ENCODE measurements around the gene SEMA4F. TPM values are rescaled to one million over a fixed set of nuclear protein-coding genes. Genes with fewer than 3 reads are reported as not detected.
"Not testable (repeated sequence)": the region's sequence is repeated elsewhere in the genome, so short reads cannot be mapped to it uniquely, and the experiment has no call there.

Gene SEMA4F, protein sequence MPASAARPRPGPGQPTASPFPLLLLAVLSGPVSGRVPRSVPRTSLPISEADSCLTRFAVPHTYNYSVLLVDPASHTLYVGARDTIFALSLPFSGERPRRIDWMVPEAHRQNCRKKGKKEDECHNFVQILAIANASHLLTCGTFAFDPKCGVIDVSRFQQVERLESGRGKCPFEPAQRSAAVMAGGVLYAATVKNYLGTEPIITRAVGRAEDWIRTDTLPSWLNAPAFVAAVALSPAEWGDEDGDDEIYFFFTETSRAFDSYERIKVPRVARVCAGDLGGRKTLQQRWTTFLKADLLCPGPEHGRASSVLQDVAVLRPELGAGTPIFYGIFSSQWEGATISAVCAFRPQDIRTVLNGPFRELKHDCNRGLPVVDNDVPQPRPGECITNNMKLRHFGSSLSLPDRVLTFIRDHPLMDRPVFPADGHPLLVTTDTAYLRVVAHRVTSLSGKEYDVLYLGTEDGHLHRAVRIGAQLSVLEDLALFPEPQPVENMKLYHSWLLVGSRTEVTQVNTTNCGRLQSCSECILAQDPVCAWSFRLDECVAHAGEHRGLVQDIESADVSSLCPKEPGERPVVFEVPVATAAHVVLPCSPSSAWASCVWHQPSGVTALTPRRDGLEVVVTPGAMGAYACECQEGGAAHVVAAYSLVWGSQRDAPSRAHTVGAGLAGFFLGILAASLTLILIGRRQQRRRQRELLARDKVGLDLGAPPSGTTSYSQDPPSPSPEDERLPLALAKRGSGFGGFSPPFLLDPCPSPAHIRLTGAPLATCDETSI
- 4.4 and 5.9 TPM in 2 replicates for total RNA-seq

DNA sequence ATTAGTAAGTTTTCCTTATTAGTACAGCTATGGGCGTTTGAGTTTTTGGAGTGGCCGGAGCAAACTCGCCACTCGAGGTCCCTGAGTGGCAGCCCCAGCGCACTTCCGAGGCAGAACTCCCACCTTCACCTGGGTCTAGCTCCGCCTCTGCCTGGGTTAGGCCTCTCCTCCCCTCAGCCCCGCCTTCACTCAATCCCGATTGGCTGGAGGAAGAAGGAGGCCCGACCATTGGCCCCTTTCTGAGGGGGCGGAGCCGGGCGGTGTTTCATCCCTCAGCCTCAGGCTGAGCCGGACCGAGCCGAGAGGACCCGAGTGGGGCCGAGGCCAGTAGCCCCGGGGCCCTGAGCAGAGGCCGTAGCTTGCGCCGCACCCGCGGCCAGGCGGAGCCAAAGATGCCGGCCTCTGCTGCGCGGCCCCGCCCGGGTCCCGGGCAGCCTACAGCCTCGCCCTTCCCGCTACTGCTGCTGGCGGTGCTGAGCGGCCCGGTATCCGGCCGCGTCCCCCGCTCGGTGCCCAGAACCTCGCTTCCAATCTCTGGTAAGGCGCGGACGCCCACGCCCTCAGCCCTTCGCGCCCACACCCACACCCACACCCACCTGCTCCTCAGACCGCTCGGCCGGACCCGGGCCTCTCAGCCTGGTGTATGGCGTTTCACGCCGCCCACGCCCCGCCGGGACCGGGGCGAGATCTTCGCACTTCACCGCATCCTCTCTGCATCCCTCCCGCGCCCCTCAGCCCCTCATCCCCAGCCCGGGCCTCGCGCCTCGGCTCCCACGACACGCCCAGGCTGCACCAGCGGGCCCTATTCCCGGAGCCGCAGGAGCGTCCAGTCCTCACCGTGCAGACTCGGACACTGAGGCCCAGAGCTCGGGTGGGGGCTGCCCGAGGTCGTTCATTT, at the start of gene SEMA4F:
TSS of gene SEMA4F (plus strand) at position 263 of the 898 bp plus-strand sequence. CDS start at position 393, 130 bp downstream.
- intact Hi-C loops (cut with micrococcal nuclease), result loop anchor here (1.0 to 10.0 kb wide), 4 partner anchors 149 to 303 kb away; partner anchors contain the start of genes C2orf81, HK2, PCGF1 and POLE4

DNA sequence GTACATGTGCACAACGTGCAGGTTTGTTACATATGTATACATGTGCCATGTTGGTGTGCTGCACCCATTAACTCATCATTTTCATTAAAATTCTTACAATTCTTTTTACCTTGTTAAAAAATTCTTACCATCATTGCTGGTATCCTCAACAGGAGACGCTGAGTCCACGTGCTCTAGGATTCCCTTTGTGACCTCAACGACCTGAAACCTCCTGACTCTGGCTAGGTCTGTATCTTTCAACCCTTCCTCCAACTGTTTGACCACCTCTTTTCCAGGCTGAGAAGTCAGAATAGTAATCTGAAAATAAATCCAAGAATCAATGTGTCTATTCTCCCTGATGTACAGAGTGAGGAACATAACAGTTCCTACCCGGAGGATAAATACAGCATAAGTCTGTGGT, 47.1 kb upstream of the SEMA4F start:
- intact Hi-C loops (cut with micrococcal nuclease), result no loop called here

DNA sequence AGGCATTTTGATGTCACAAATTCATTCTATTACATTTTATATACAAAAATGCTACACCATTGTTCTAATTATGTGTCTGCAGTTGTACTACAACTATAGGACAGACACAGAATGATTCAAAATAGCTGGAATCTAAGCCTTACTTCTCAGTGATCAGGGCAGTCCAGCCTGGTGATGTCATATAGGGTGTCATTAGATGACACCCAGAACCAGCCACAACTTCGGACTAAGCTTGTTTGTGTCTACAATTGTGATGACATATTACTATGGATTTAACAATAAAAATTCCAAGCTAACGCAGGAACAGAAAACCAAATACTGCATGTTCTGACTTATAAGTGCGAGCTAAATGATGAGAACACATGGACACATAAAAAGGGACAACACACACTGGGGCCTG, 36.9 kb upstream of the SEMA4F start:
- intact Hi-C loops (cut with micrococcal nuclease), result no loop called here

DNA sequence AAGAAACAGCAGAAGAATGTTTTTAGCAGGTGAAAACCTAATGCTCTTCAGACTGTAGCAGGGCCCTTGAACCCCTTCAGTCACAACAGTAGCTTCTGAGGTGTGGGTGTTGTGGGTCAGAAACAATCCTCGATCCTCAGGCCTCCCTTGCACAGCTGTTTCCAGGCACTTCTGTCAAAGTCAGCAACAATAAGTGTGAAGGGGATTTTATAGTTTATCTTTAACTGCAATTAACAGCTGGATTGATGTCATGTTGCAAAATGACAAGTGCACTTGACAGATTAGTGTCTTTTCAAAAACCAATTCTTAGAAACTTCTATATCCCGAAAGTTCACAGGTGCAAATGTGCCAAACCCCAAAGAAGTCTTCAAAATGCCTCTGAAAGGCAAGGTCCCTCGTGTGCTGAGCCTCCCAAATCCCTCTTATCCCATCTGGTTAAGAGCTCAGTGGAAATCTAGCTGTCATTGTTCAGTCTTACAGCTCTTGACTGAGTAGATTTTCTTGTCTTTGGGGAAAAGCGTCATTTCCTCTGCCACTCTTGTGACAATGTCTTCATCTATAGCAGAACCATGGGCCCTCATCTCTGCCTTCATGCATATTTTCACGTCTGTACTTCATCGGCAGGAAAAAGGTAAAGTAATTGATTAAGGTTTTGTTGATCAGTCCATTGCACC, 35.5 kb upstream of the SEMA4F start:
- intact Hi-C loops (cut with micrococcal nuclease), result no loop called here

DNA sequence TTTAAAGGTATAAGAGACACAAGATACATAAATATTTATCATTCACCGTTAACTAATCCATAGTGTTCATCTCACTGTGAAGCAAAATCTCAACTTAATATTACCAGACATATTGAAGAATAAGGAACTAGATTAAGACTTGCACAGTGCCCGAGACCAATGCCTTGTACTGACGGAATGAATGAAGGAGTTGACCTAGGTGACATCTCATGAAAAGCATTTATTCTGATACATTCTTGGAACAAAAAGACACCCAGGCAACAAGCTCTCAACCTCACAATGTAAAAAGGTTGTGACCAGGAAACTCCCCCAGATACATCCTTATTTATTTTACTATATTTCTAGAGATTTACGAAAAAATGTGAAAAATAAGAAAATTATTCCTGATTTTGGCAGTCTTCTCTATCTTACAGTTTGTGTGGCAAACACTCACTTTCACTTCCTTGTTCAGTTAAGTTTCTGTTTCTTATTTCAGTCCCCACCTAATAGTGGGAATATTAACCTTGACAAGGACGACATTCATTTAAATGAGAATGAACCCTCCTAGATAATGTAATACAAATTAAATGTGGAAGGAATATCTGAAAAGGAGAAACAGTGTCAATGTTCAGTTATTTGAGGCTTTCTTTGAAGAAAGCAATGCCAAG, 34.3 kb upstream of the SEMA4F start:
- intact Hi-C loops (cut with micrococcal nuclease), result no loop called here

DNA sequence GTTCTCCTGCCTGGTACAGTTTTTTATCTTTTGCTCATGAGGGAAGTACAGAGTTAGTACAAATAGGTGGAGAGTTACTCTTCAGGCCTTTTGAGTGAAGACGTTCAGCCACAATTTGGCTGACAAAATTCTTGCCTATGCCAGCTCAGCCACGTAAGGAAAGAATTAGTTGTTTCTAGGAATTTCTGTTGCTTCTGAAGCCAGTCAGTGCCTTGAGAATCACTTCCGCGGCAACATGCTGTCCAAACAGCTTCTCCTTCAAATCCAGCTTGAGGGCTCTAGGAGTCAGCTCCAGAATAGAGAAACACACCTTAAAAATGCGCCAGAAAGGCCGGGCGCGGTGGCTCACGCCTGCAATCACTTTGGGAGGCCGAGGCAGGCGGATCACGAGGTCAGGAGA, 33.4 kb upstream of the SEMA4F start:
- intact Hi-C loops (cut with micrococcal nuclease), result no loop called here

DNA sequence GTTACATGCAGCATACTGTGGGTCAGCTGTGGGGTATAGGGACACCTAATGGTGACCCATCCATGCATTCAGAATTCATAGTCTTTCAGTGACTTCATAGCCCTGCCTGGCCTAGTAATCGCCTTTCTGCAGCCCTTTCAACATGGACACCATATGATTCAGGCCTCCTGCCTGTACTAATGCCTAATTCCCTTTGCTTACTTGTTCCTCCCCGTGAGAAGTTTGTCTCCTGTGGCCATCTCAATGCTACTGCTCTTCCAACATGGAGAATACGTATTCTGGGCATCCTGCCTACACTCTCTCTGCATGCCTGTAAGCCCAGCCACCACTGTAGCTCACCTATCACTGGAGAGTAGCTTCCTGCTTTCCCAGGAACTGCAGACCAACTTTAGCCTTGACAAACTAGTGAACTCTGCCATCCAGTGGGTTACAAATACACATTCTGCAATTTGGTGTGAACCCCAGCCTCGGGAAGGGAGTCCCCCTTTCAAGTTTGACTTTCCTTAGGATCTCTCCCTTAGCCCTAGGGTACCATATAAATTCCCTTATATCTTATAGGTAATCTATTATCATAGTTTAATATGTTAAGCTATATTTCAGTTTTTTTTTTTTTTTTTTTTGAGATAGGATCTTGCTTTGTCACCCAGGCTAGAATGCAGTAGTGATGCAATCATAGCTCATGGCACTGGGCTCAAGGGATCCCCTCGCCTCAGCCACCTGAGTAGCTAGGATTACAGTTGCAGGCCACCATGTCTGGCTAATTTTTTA, 28.2 kb upstream of the SEMA4F start:
- intact Hi-C loops (cut with micrococcal nuclease), result no loop called here

DNA sequence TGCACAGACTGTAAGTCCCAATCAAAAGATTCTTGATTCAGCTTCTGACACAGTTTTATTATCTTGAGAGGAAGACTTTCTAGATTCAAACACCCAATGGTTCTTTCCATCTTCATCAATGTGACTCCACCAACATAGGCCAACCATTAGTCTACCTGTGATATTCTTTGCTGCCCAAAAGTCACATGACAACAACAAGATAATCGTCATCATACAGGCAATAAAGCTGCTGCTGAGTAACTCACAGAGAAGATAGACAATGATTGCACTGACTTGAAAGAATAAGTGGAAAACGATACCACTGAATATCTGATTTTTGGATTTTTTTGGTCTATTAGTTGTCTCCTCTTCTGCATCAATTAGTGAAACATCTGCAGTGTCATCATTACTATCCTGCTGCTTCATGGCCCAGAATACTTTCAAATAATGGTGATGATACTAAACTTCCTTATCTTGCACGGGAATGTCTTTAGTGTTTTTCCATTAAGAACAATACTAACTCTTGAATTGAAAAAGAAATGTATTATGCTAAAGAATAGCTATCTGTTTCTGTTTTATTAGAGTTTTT, 25.4 kb upstream of the SEMA4F start:
- intact Hi-C loops (cut with micrococcal nuclease), result no loop called here

DNA sequence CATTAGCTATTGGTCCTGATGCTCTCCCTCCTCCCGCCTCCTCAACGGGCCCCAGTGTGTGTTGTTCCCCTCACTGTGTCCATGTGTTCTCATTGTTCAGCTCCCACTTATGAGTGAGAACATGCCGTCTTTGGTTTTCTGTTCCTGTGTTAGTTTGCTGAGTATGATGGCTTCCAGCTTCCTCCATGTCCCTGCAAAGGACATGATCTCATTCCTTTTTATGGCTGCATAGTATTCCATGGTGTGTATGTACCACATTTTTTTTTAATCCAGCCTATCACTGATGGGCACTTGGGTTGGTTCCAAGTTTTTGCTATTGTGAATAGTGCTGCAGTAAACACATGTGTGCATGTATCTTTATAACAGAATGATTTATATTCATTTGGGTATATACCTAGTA, 23.6 kb upstream of the SEMA4F start:
- intact Hi-C loops (cut with micrococcal nuclease), result not testable (repeated sequence)

DNA sequence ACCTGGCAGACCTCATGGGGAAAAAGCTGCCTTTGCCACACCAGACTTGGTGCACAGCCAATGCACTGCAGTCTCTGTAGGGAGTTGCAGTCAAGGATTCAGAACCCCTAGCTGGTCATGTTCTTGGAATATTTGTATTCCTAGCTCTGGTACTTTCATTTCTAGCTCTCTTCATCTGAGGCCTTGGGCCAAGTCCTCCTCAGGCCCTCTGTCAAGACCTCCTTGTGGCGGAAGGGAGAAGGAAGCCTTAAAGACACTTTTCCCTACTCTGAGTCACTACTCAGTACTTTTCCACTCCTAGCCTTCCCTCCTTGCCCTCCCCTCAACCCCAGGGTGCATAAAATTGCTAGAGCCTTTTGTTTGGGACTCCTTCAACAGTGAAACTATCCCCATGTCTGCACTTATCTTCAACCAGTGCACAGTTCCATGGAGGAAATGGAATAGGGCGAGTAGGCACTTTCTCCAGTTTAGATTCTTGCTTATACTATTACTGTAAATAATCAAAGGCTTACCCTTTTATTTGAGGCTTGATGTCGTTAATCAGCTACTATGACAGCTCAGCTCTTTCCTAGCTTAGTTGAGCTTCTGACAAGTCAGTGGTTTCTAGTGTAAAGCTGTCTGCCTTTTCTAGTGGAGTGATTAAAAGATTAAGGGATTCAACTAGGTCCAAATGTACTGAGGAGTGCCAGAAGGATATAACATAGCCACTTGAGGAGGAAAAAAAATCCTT, 21.7 kb upstream of the SEMA4F start:
- intact Hi-C loops (cut with micrococcal nuclease), result no loop called here

DNA sequence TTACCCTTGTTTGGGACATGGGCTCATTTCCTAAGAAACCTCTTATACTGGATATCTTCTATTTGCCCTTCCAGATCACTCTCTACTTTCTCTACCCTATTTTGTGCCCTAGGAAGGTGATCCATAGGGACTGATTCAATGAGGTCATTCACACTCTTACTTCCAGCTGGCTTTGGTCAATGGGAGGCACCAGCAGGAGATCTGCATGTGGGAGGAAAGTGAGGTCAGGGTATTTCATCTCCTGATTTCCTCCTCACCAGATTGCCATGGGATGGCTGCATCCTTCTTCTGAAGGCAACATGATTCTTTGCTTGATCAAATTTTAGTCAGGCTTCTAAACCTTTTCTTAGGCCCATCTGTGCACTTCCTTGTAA, 21.1 kb upstream of the SEMA4F start:
- intact Hi-C loops (cut with micrococcal nuclease), result no loop called here

DNA sequence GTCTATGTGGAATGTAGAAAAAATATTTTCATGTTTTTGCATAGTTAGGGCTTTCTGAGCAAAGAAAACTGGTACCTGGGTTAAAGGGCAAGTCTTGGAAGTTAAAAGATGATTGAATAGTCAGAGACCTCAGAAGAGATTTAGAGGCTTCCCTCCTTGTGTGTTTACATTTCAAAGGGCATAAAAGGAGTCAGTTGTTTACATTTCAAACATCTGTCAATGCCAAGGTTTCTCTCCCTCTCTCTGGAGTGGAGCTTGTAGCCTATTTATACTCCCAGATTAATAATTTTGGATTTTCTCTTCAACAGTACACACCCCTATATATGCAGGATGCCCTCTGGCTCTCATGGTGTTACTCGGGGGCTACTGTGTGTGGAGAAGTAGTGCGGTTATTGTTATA, 14.5 kb upstream of the SEMA4F start:
- intact Hi-C loops (cut with micrococcal nuclease), result no loop called here

DNA sequence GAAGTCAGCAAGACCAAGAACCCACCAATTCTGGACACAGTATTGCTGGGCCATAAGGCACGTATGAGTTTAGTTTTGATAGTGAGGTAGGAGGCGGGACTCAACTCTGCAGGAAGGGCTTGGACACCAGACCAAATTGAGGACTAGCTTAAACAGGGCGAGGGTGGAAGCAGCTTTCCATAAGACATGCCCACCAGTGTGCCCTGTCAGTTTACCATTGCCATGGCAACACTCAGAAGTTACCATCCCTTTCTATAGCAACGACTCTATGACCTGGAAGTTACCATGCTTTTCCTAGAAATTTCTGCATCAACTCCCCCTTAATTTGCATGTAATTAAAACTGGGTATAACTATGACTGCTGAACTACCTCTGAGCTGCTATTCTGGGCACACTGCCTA, 8.7 kb upstream of the SEMA4F start:
- intact Hi-C loops (cut with micrococcal nuclease), result no loop called here

DNA sequence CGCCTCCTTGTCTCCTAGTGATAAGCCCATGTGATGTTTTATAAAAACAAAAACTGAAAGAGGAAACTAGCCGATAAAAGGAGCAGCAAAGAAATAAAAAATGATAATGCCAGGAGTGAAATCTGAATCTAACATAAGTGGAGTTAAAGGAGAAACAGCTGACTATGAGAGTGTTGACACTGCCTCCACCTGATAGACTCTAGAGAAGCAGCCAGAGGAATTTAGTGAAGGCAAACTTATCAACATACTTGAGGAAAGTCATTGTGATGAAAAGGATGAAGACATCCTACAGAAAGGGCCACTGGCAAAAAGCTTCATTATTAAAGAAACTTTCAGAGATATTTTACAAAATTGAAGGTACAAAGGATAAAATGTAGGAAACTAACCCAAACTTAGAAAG, 7.8 kb upstream of the SEMA4F start:
- intact Hi-C loops (cut with micrococcal nuclease), result no loop called here

DNA sequence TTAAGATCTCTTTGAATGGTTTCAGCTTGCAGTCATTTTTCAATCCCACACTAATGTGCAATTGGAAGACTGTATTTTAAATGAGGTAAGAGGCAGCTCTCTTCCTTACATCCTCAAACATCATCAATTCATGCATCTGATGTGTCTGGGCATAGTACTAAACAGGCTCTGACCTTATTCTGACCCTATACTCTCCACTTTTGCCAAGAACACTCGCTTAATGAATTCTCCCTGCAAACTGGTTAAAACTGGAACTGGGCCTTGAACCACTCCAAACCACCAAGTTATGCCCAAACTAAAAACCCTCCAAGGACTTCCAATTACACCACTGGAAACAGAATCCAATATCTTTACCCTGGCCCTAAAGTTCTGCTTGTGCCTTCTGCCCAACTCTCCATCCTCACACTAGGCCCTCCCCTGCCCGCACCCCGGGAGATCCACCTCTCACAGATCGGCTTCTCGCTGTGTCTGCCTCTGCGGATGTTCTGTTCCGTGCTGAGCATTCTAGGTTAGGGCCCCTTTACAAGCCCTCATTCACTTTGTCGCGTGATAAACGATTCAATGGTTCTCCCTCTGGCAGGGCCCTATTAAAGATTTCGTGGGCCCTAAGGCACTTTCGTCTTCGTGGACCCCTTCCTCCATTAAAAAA, 7.1 kb upstream of the SEMA4F start:
- intact Hi-C loops (cut with micrococcal nuclease), result no loop called here

DNA sequence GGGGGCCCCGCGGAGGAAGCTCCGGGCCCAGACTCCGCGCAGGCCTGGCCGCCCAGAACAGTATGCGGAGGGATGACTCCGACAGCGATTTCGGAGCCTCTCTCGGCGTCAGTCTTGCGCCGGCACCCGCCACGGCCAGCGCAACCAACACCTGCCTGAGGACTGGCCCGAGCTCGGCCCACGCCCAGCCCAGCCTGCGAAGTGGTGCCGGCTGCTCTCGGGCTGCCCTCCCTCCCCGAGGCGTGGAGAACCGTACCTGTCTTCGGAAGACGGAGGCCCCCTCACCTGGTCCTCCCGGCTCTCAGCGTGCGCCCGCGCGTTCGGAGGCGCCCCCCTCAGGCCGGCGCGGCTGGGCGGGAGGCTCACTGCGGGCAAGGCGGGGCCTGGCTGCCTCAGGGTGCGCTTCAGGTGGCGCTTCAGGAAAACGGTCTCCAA, 6.0 kb upstream of the SEMA4F start, which contains the start of gene M1AP:
TSS of gene M1AP (minus strand) at position 322 of the 435 bp plus-strand sequence. CDS start 8,055 bp downstream, outside the sequence.
- intact Hi-C loops (cut with micrococcal nuclease), result no loop called here

DNA sequence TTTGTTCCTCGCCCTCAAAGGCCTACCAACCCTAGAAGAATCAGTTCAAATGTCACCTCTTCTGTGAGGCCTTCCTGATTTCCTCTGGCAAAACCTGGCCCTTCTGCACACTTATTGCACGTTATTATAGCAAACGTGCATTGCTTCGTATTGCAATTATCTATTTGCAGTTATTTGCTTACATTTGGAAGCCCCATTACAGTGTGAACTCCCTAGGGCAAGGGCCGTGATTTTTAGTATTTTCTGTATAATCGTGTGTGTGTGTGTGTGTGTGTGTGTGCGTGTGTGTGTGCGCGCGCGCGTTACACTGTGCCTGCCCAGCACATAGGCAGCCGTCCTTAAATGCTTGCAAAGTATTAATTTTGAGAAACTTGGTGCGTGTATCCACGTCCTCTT, 460 bp upstream of the SEMA4F start:
- intact Hi-C loops (cut with micrococcal nuclease), result loop anchor here (5.0 to 10.0 kb wide), 2 partner anchors 149 to 304 kb away; partner anchors contain the start of genes PCGF1 and POLE4

DNA sequence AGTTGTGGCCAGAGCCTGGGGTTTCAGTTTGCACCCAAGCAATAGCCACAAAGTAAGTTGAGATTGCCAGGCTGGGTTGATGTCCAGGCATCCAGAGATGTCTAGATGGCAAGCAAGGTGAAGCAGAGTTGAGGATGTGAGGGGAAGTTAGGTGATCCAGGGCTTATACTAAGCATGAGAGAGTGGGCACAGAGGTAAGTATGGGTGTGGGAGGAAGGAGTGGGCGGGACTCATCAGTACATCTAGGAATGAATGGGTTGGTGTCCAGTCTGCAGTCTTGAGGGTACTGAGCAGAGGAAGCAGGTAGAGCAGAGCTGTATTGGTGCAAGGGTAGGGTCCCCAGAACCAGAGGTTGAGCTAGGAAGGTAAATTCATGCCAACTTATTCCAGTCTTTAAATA, 1.5 kb downstream of the SEMA4F start:
- intact Hi-C loops (cut with micrococcal nuclease), result loop anchor here (2.0 to 10.0 kb wide), 2 partner anchors 151 to 179 kb away; partner anchors contain the start of genes HK2 and PCGF1

Measured in T-helper 2 cell treated with Interferon-gamma antibody and Interleukin-4, amounts not matched to agents 100 ng/mL and 5 ng/mL, for 36 hours (primary cell).